Measurements from ENCODE around the gene FOXN3. TPM values are rescaled to one million over a fixed set of nuclear protein-coding genes. Genes with fewer than 3 reads are reported as not detected.

Gene FOXN3
- total RNA-seq, 1 experiment from 2014 or later, result 2.7 TPM

DNA sequence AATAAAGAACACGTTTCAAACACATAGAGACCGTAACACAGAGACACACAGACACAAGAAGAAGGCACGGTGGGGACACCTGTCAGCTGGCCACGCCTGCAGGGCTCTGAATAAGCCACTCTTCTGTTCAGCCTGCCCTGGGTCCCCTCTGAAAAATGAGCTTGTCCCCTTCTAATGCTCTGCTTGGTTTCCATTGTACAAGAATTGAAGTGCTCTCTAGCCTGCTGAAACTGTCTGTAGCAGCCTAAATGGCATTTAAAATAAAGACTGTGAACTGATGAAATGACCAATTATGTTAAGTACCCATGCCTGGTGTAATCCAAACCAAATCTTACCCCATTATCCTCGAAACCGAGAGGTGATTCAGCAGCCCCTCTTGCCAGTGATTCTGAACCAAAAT is 139.8 kb downstream of the FOXN3 start:
- no peak for DNase-seq (ENCODE audit: low spot score)

GRCh38 chr14:89276424-89276975 is 140.5 kb downstream of the FOXN3 start:
- peak; percentile 22 for DNase-seq (ENCODE audit: low spot score)

DNA sequence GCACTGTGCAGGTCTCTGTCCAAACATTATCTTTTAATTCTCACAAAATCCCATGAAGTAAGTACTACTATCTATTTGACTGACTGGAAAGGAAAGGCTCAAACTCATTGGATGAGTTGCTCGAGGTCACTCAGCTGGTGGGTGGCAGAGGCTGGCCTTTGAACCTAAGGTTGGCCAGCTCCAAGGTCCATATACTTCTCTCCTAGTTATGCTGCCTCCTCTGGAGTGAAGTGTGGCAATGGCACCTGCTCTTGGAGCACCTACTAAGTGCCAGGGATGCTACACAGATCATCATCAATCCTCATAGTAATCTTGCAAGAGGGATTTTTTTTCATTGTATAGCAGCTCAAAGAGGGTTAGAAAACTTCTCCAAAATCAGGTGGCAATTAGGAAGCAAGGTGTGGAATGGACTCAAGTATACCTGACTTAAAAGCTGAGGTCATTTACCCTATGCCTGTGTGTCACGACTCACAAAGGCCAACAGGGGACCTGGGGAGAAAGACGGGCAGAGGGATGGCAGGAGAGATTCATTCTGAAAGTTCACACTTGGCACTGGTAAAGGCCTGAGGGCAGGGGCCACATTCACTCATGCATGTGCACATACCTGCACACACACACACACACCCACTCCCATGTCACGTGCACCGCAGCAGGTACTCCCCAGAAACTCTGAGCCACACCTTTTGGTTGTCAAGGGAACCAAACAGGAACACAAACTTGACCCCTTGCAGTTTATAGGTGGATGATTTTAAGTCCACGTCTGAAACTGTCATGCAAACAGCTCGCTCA is 146.4 kb downstream of the FOXN3 start:
- no peak for DNase-seq (ENCODE audit: low spot score)

DNA sequence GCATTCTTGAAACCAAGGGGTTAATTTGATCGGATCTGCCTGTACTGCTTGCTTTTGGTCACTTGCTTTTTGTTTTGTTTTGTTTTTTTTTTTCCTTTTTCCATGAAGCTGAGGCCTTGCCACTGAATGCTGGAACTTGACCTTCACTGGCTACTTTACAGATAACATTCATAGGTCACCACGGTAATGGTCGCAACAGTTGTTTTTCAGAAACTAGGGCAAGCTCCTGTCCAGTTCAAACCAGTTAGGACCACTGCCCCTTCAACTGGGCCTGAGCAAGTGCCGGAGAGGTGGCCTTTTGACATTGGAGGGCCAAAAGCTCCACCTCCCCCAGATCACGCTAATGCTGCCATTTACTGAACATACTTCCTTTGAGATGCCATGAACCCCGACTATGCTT is 147.6 kb downstream of the FOXN3 start:
- no peak for DNase-seq (ENCODE audit: low spot score)

DNA sequence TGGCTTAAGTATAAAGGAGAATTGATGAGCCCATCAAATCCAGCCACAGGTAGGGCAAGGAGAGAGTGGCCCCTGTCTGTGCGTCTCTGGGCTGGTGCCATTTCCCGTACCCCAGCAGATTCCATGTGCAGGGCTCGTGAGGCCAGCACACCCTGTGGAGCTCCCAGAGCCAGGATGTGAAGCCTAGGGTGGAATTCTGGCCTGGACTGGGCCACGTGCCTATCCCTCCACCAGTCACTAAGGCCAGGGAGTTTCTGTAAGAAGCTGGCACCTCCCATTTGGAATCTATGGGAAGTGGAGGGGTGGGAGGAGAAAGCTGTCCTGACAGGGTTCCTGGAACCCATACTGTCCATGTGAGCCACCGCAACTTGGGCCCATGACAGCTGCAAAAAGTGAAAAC is 148.5 kb downstream of the FOXN3 start:
- no peak for DNase-seq (ENCODE audit: low spot score)

DNA sequence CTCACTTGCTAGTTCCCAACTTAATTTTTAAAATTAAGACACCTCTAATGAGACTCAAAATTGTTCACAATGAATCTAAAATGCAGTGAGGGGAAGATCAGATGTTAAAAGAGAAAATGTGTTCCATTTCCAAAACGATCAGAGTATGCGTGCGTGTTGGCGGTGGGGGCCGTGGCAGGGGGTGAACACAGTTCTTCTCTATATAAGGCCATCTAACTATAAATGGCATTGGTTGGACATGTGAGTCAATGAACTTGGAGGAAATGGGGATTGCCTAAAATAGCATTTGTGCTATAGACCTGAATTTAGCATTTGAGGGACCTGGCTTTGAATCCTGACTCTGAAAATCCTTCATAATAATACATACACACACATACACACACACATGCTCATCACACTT is 149.4 kb downstream of the FOXN3 start:
- DNase-seq (ENCODE audit: low spot score), result no peak

GRCh38 chr14:89267163-89267562 is 149.9 kb downstream of the FOXN3 start:
- DNase-seq (ENCODE audit: low spot score), result no peak

- DNase-seq (ENCODE audit: low spot score), result no peak
These were observed 150.3 kb downstream of the FOXN3 start for GRCh38 chr14:89266754-89267153.

DNA sequence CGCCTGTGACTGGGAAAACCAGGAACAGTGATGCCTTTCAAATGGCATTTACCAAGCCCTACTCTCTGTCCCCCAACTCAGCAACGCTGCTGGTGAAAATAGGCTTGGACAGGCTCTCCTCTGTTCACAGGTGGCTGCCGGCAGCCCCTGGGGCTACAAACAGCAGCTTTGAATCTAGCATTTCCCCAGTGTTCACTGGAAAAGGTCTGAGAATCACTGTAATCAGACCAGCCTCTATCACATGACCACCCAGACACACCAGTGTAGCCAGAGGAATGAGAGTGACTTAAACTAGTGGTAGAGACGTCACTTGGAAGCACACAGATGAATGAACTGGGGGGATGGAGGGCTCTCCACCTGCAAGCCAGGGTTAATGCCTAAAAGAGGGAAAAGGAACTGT is 151.8 kb downstream of the FOXN3 start:
- no peak for DNase-seq (ENCODE audit: low spot score)

DNA sequence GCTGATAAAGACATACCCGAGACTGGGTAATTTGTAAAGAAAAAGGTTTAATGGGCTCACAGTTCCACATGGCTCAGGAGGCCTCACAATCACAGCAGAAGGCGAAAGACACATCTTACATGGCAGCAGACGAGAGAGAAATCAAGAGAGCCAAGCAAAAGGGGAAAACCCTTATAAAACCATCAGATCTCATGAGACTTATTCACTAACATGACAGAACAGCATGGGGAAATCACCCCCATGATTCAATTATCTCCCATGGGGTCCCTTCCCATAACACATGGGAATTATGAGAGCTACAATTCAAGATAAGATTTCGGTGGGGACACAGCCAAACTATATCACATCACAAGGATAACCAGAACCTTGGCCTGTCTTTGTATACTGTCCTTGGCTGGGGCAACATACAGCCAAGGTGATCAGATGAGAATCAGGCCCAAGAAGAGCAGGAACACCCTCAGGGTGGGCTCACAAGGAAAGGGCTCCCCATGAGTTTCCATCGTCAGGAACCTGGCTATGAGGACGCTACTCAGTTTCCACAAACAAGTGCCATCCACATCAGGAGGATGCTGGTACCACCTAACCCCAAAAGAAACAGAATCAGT is 152.7 kb downstream of the FOXN3 start:
- no peak for DNase-seq (ENCODE audit: low spot score)

DNA sequence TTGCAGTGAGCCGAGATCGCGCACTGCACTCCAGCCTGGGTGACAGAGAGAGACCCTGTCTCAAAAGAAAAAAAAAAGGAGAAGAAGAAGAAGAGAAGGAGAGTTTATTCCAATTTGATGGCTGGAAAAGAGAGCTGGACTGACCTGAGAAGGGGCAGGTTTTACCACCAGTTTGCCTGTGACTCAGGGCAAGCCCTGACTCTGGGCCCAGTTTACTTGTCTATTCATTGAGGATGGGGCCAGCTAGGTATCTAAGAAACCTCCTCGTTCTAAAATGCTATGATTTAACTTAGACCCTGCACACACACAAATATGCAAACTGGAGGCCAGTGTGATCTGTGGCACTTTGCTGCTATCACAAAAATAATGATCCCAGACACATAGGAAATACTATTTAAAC is 155.0 kb downstream of the FOXN3 start:
- no peak for DNase-seq (ENCODE audit: low spot score)

GRCh38 chr14:89260898-89261297 is 156.1 kb downstream of the FOXN3 start:
- no peak for DNase-seq (ENCODE audit: low spot score)

DNA sequence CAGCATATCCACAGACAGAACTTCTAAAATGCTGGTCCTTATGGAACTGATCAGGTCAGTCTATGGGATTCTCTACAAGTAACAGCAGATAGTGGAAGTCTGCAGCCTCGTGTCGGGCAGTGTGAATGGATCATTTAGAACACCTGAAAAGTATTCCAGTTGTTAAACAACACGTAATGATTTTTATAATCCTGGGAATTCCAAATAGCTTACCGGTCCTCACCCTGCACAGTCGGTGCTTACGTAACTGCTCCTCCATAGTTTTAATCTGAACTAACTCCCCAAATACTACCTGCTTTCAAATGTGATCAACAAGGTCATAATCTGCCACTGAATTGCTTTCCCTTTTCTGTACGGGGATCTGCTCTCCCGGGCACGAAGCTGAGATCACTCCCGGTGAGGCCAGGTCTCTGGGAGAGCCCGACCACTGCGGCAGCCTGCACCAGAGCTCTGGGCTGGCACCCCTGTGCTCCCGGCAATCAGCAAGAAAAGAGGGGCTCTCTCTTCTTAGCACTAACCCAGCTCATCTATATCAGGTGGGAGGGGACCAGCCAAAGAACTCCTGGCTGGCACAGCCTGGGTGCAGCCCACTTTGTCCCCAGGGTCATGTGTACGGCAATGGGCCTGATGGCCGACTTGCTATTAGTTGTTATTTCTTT is 157.0 kb downstream of the FOXN3 start:
- no peak for DNase-seq (ENCODE audit: low spot score)

DNA sequence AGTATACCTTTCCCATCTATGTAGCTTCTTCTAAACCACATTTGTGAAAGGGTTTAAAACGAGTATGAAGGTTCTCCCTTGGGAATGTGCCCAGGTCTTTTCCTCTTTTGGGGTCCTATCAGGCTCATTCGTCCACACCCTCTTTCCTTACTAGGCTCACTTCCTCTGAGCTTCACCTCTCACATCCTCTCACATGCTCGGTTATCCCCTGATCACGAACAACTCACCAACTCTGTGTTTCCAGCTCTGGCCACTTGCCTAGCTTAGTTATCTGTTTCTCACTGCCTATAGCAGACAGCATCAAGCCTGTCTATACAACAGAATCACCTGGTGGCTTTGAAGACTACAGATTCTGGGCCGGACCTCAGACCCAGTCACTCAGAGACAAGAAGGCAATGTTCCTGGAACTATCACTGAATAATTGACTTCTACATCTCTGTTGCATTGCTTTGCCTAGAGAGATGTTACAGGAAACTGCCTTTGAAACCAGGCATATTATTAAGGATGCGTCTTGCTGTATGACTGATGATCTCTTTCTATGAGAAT is 158.2 kb downstream of the FOXN3 start:
- DNase-seq (ENCODE audit: low spot score), result no peak

- DNase-seq (ENCODE audit: low spot score), result no peak
These were observed 160.1 kb downstream of the FOXN3 start for GRCh38 chr14:89256951-89257350.

DNA sequence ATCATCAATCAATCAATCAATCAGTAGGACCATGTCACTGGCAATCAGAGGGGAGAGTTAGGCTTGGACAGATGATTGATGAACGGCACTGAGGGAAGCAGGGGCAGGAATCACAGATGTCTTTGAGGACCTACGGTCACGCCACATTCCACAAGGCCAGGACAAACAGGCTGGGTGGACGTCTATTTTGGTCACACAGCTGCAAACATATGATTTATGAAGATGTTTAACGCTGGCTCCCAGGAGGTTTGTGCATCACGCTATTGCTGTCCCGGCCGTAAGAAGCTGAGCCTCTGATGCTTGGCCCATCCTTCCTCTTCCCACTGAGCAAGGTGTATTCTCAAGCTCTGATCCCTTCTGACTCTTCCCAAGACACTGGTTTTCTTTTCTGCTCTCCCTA is 160.8 kb downstream of the FOXN3 start:
- no peak for DNase-seq (ENCODE audit: low spot score)

DNA sequence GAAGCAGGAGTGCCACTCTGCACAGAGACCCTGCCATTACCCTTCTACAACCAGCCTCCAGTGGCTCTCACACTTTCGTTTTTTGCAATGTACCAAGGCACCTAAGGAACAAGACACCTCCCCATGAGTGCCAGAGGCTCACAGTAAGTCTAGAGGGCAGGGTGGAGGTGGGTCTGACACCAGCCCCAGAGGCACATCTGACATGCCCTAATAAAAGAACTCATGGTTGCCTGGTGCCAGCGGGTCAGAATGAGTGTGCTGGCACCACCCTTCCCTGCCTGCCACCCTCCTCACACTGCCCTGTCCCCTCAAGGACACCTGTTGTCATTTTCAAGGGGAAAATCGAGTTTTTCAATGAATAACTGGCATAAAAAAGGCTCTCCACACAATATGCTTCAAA is 161.2 kb downstream of the FOXN3 start:
- DNase-seq (ENCODE audit: low spot score), result no peak

DNA sequence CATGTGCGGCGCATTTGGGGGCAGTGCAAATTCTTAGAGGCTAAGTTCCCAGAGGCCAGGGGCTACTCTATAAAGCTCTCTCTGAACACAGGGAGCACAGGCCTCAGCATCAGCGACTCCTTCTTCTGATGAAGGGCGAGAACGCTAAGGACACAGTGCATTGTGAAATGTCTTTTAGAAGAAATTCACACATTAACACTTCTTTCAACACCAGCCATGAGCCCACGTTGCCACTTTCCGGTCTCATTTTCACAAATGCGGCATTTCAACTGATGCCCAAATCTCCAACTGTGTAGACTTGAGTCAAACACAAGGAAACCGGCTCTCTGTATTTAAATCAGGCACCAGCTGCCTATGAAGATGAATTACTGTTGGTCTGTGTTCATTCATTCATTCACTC is 162.0 kb downstream of the FOXN3 start:
- DNase-seq (ENCODE audit: low spot score), result no peak

- DNase-seq (ENCODE audit: low spot score), result no peak
These were observed 162.7 kb downstream of the FOXN3 start for GRCh38 chr14:89254166-89254909.

DNA sequence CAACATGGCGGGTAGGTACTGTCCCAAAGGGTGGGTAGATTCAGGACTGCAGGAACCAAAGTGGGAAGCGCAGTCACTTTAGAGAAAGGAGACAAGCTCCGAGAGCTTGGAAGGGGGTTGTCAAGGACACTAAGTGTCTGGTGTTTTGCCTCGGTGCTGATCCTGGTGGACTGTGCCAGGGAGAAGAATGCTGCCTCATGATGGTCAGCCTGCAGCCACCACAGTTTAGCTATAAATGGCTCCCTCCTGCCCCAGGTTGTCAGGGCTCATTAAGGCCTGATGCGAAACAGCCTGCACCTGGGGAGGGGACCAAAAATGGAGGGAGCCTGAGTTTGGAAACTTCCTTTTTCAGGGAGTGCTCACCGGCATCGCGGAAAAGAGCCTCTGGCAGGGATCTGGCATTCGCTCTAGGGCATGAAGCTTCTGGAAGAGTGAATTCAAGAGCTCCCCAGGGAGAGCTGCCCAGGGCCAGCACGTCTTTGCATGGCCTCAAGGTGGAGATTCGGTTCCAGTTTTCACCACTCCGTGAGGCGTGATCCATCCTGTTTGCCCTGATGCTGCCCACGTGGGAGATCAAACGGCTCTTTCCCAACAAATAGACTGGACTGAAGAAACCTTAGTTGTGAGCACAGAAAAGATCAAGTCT is 164.0 kb downstream of the FOXN3 start:
- DNase-seq (ENCODE audit: low spot score), result no peak

DNA sequence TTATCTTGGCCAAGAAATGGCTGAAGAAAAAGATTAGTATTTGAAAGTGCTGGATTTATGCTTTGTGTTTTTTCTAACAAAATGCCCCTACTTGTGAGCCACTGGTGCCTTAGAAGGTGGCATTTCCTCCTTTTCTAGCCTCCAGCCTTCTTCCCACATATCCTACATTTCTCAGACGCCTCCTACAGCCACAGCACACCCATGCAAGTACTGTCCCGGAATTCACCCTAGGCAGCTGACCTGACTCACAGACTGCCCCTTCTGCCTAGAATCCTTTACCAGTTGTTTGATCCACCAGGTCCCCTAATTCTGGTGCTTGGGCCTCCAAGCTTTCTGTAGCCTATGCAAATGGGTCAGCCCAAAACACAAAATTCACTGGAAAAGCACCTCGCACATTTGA is 166.0 kb downstream of the FOXN3 start:
- no peak for DNase-seq (ENCODE audit: low spot score)

Measured in A172 (cell line).